Measurements from ENCODE around the gene FBXL19. TPM values are rescaled to one million over a fixed set of nuclear protein-coding genes. Genes with fewer than 3 reads are reported as not detected.
A peak's percentile ranks its signal among the peaks of the same experiment; 100 is the strongest.

The FBXL19 gene
- total and polyA plus RNA-seq, 9 of the 15 experiments (the other 6 are each of a cell fraction or from before 2014, with no cell fraction given) = 0.13 to 48.0 (median 13.5) TPM; not detected in 1

- TF ChIP-seq CLOCK (CRISPR knock-in tag; IDR thresholded peaks at IDR 0.05; ENCODE audit: borderline replicate concordance) = no peak
- TF ChIP-seq HDAC2 (IDR thresholded peaks at IDR 0.05) = peak; percentile 85; the same call in 1 of the 2 replicates
- TF ChIP-seq ZNF253 (CRISPR knock-in tag; conservative IDR thresholded peaks at IDR 0.05) = no peak
- peak; percentile 73 for TF ChIP-seq RBFOX2 (IDR thresholded peaks at IDR 0.05; ENCODE audit: low read depth, low read length)
- no peak for TF ChIP-seq ELK1 (CRISPR knock-in tag; IDR thresholded peaks at IDR 0.05)
- no peak for TF ChIP-seq PCBP2 (IDR thresholded peaks at IDR 0.05; ENCODE audit: low read depth, low read length, poor library complexity, severe bottlenecking)
- TF ChIP-seq MTA3 (IDR thresholded peaks at IDR 0.05; ENCODE audit: borderline replicate concordance) = peak; percentile 93
- TF ChIP-seq NR2C1 (IDR thresholded peaks at IDR 0.05) = peak; percentile 68
- peak; percentile 42 for TF ChIP-seq NR2C1 (tag; IDR thresholded peaks at IDR 0.05)
- TF ChIP-seq HES1 (IDR thresholded peaks at IDR 0.05; ENCODE audit: low read depth) = no peak
- TF ChIP-seq, protein P1, sequence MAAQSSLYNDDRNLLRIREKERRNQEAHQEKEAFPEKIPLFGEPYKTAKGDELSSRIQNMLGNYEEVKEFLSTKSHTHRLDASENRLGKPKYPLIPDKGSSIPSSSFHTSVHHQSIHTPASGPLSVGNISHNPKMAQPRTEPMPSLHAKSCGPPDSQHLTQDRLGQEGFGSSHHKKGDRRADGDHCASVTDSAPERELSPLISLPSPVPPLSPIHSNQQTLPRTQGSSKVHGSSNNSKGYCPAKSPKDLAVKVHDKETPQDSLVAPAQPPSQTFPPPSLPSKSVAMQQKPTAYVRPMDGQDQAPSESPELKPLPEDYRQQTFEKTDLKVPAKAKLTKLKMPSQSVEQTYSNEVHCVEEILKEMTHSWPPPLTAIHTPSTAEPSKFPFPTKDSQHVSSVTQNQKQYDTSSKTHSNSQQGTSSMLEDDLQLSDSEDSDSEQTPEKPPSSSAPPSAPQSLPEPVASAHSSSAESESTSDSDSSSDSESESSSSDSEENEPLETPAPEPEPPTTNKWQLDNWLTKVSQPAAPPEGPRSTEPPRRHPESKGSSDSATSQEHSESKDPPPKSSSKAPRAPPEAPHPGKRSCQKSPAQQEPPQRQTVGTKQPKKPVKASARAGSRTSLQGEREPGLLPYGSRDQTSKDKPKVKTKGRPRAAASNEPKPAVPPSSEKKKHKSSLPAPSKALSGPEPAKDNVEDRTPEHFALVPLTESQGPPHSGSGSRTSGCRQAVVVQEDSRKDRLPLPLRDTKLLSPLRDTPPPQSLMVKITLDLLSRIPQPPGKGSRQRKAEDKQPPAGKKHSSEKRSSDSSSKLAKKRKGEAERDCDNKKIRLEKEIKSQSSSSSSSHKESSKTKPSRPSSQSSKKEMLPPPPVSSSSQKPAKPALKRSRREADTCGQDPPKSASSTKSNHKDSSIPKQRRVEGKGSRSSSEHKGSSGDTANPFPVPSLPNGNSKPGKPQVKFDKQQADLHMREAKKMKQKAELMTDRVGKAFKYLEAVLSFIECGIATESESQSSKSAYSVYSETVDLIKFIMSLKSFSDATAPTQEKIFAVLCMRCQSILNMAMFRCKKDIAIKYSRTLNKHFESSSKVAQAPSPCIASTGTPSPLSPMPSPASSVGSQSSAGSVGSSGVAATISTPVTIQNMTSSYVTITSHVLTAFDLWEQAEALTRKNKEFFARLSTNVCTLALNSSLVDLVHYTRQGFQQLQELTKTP (IDR thresholded peaks at IDR 0.05; ENCODE audit: low read depth in 1 of 2, partially characterized antibody in 2 of 2) = peak in 1 of 2 experiments; percentile 36
- peak; percentile 88 for TF ChIP-seq HMGN3 (IDR thresholded peaks at IDR 0.05; ENCODE audit: borderline replicate concordance, extremely low read depth, insufficient read length, low read depth, low read length)
- TF ChIP-seq NUFIP1 (IDR thresholded peaks at IDR 0.05; ENCODE audit: partially characterized antibody) = no peak
- no peak for TF ChIP-seq COPS2 (conservative IDR thresholded peaks at IDR 0.05)
- no peak for TF ChIP-seq PCBP1 (IDR thresholded peaks at IDR 0.05; ENCODE audit: low read depth, low read length, poor library complexity, severe bottlenecking)
- TF ChIP-seq GATAD2B (IDR thresholded peaks at IDR 0.05; ENCODE audit: borderline replicate concordance) = 0 out of 2 replicates have a peak, but pooled peaks have one; percentile 26
- no peak for TF ChIP-seq SIN3B (IDR thresholded peaks at IDR 0.05; ENCODE audit: low read depth)
- TF ChIP-seq SRF (CRISPR knock-in tag; IDR thresholded peaks at IDR 0.05) = peak in 1 of 2 experiments; percentile 82; a peak in 1 of 4 replicates
Observed at GRCh38 chr16:30949650-30950515, 26.5 kb downstream of the FBXL19 start (continued).

Measured in K562 (cell line).